ENCODE data around the gene ADAMTS14. TPM values are rescaled to one million over a fixed set of nuclear protein-coding genes. Genes with fewer than 3 reads are reported as not detected.

The ADAMTS14 gene
- total and polyA plus RNA-seq, 12 donors = under 0.01 to 1.2 (median 0.34) TPM; not detected in 3

DNA sequence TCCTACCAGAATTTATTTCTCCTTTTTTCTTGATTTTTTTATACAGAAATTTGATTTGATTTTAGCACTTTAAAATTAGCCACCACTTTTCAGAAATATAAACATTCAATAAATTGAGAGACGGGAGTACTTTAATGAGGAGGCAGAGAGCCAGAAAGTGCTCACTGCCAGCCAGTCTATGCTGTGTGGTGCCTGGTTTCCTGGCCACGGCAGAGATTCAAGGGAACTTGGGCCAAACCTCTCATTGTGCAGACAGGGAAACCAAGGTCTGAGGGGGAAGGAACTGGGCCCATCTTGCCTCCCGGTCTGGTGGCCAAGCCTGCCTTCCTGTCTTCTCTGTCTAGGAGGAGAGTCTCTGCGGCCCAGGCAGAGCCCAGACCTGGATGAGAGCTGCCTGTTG lies 25.9 kb downstream of the ADAMTS14 start:
- no peak for DNase-seq
- no peaks in the 10 kb centered on the region for H3K9me3 ChIP-seq (replicated peaks in 1 of 3)
- H3K36me3 ChIP-seq (replicated peaks in 1 of 2) = no peaks in the 10 kb centered on the region
- no peaks in the 10 kb centered on the region for H3K27me3 ChIP-seq
- no peaks in the 10 kb centered on the region for H3K4me1 ChIP-seq (replicated peaks in 1 of 2)
- TF ChIP-seq, protein P1, sequence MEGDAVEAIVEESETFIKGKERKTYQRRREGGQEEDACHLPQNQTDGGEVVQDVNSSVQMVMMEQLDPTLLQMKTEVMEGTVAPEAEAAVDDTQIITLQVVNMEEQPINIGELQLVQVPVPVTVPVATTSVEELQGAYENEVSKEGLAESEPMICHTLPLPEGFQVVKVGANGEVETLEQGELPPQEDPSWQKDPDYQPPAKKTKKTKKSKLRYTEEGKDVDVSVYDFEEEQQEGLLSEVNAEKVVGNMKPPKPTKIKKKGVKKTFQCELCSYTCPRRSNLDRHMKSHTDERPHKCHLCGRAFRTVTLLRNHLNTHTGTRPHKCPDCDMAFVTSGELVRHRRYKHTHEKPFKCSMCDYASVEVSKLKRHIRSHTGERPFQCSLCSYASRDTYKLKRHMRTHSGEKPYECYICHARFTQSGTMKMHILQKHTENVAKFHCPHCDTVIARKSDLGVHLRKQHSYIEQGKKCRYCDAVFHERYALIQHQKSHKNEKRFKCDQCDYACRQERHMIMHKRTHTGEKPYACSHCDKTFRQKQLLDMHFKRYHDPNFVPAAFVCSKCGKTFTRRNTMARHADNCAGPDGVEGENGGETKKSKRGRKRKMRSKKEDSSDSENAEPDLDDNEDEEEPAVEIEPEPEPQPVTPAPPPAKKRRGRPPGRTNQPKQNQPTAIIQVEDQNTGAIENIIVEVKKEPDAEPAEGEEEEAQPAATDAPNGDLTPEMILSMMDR (IDR thresholded peaks at IDR 0.05) = no peak
- TF ChIP-seq POLR2A (IDR thresholded peaks at IDR 0.05) = no peak
- intact Hi-C loops (cut with DNase I) = no loop called here
- no peak overlapping the region for H3K27ac ChIP-seq
- H3K4me3 ChIP-seq = no peak overlapping the region
- 59 to 70% (median 68%) methylated on average over 2 to 4 of the region's 4 CpGs for WGBS, 4 donors

DNA sequence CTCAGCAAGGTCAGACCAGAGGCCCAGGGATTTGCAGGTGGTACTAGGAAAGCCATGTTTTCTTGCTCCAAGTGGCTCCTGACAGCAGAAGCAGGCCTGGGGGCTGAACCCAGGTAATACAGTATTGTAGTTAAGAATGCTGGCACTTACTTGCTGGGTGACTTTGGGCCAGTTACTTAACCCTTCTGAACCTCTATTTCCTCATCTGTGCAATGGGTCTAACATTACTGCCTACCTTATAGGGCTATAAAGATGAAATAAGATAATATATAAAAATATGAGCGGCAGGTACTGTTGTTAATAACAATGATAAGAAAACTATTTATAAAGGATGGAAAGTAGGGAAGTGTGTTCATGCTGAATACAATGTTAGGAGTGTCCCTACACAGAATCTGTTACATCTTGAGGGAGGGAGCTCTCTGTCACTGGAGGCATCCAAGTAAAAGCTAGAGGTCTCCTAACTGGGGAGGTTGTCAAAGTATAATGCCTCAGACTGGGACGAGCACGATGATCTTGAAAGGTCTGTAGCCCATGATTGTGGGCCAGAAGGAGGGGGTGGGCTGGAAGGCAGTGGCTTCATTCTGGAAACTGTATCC lies 26.9 kb downstream of the ADAMTS14 start:
- no peak overlapping the region for H3K27ac ChIP-seq
- H3K4me3 ChIP-seq = no peak overlapping the region
- TF ChIP-seq POLR2A (IDR thresholded peaks at IDR 0.05) = no peak
- TF ChIP-seq, protein P1 (IDR thresholded peaks at IDR 0.05) = no peak
- H3K36me3 ChIP-seq (replicated peaks in 1 of 2) = no peaks in the 10 kb centered on the region
- H3K4me1 ChIP-seq (replicated peaks in 1 of 2) = no peaks in the 10 kb centered on the region
- H3K27me3 ChIP-seq = no peaks in the 10 kb centered on the region
- intact Hi-C loops (cut with DNase I) = no loop called here
- no peaks in the 10 kb centered on the region for H3K9me3 ChIP-seq (replicated peaks in 1 of 3)
- 91 to 97% (median 97%) methylated on average over 3 of the region's 3 CpGs for WGBS, 4 donors
- DNase-seq = no peak

DNA sequence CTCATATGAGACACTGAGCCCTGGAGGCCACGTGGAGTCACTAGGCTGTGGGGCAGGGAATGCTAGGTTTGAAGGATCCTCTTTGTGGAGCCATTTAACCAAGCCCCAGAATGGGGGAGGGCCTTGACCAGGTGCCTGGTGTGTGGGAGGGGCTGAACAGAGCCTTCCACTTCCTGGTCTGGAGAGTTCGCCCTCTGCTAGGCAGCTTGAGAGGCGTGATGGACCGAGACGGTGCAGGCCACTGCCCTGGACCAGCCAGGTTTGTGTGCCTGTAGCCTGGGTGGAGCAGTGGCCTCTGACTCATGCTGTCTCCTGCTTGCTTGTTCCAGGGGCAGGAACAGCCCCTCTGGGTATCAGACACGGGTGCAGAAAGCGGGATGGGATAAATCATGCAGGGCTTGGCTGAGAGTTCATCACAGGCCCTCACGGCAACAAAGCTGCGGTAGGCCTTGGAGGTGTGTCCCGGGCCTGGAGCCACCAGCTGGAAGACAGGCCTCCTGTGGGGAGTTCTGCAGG lies 27.4 kb downstream of the ADAMTS14 start:
- Histone ChIP-seq H3K36me3 (replicated peaks in 1 of 2) (no peaks in the 10 kb centered on the region), H3K27me3 (no peaks in the 10 kb centered on the region), H3K4me3 (no peak overlapping the region), H3K4me1 (replicated peaks in 1 of 2) (no peaks in the 10 kb centered on the region), H3K9me3 (replicated peaks in 1 of 3) (no peaks in the 10 kb centered on the region), H3K27ac (no peak overlapping the region)
- 82 to 89% (median 86%) methylated on average over 8 to 10 of the region's 10 CpGs for WGBS, 4 donors
- intact Hi-C loops (cut with DNase I) = no loop called here
- DNase-seq = no peak
- TF ChIP-seq POLR2A (IDR thresholded peaks at IDR 0.05) = no peak
- TF ChIP-seq, protein P1 (IDR thresholded peaks at IDR 0.05) = no peak

DNA sequence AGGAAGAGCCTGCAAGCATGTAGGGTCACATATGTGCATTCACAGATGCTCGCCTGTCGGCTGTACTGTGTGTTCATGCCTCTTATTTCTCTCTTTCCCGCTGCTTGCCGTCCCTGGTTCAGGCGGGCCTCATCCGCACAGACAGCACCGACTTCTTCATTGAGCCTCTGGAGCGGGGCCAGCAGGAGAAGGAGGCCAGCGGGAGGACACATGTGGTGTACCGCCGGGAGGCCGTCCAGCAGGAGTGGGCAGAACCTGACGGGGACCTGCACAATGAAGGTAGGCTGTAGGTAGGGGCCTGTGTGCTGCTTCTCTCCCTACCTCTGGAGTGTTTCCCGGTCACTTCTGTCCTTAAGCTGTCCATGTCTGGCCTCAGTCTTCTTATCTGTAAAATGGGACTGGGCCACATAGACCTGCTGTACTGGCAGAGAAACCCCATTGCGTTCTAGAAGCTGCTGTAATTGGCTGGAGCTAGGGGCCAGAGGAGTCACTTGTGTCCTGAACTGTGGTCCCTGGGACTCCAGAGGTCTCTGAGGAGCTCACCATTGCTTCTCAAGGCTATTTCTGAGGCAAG lies 30.0 kb downstream of the ADAMTS14 start:
- 91 to 96% (median 93%) methylated on average over 12 to 15 of the region's 15 CpGs for WGBS, 4 donors
- intact Hi-C loops (cut with DNase I) = no loop called here
- H3K27me3 ChIP-seq = no peaks in the 10 kb centered on the region
- H3K36me3 ChIP-seq (replicated peaks in 1 of 2) = no peaks in the 10 kb centered on the region
- no peaks in the 10 kb centered on the region for H3K9me3 ChIP-seq (replicated peaks in 1 of 3)
- H3K4me1 ChIP-seq (replicated peaks in 1 of 2) = no peaks in the 10 kb centered on the region
- no peak for TF ChIP-seq POLR2A (IDR thresholded peaks at IDR 0.05)
- TF ChIP-seq, protein P1 (IDR thresholded peaks at IDR 0.05) = no peak
- DNase-seq = no peak
- no peak overlapping the region for H3K27ac ChIP-seq
- no peak overlapping the region for H3K4me3 ChIP-seq

All from adrenal gland (tissue), 12 donors.